Uterus (tissue), 2 donors: ENCODE results near the gene TRPM1.

ENCODE experiments used
- POLR2A ChIP-seq, 2 donors: fragments of 450-650 bp; IDR thresholded peaks; one replicate each; pipeline ENCODE4 v1.6.1; 2016; ENCODE audit warnings: antibody characterized with exemption in 2 of 2, mild to moderate bottlenecking in 1 of 2, moderate library complexity in 1 of 2
- TF ChIP-seq, protein P1 (sequence below), 4 experiments: fragments of 200-600 bp in 2 of 4; fragments of 450-650 bp in 2 of 4; sonication (generic) in 2 of 4; IDR thresholded peaks; one replicate each; pipeline ENCODE4 v1.5.1; 2016 to 2019; ENCODE audit warnings: antibody characterized with exemption in 4 of 4, mild to moderate bottlenecking in 2 of 4, moderate library complexity in 1 of 4

DNA sequence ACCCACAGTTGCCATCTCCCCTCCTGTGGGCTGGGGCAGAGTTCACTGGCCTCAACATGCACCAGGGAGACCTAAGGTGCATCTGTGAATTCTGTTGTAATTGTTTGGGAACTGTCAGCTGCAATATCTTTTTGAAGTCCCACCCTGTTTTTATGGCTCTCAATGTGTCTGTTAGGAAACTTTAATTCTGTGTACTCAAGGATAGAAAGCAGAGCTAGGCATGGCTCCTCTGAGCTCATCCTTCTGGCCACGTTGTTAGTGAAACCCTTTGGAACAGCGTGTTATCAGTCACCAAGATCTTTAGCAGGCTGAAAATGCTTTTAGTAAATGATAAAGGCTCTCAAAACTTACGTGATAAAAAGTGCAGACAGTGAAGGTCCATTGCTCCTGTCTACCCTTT, 76.5 kb downstream of the TRPM1 start:
- TF ChIP-seq POLR2A (IDR thresholded peaks at IDR 0.05) = no peak
- TF ChIP-seq, protein P1, sequence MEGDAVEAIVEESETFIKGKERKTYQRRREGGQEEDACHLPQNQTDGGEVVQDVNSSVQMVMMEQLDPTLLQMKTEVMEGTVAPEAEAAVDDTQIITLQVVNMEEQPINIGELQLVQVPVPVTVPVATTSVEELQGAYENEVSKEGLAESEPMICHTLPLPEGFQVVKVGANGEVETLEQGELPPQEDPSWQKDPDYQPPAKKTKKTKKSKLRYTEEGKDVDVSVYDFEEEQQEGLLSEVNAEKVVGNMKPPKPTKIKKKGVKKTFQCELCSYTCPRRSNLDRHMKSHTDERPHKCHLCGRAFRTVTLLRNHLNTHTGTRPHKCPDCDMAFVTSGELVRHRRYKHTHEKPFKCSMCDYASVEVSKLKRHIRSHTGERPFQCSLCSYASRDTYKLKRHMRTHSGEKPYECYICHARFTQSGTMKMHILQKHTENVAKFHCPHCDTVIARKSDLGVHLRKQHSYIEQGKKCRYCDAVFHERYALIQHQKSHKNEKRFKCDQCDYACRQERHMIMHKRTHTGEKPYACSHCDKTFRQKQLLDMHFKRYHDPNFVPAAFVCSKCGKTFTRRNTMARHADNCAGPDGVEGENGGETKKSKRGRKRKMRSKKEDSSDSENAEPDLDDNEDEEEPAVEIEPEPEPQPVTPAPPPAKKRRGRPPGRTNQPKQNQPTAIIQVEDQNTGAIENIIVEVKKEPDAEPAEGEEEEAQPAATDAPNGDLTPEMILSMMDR (IDR thresholded peaks at IDR 0.05) = no peak
